Stimulated activated CD4-positive, alpha-beta T cell treated with anti-CD3 and anti-CD28 coated beads, TNF-alpha, amount 100 ng/mL, for 1 hour (primary cell): ENCODE measurements around the gene ASB2.

Experiments used
- DNase-seq, 3 donors: peaks; one replicate each; pipeline ENCODE4 v3.0.0-alpha.2; 2020; ENCODE audit warnings: low read depth in 3 of 3, low spot score in 1 of 3

Gene ASB2

GRCh38 chr14:93976477-93977057, at the start of gene ASB2:
ASB2 (minus strand) TSS chr14:93976570; CDS start chr14:93964539, 12,031 bp downstream.
- no peak for DNase-seq

DNA sequence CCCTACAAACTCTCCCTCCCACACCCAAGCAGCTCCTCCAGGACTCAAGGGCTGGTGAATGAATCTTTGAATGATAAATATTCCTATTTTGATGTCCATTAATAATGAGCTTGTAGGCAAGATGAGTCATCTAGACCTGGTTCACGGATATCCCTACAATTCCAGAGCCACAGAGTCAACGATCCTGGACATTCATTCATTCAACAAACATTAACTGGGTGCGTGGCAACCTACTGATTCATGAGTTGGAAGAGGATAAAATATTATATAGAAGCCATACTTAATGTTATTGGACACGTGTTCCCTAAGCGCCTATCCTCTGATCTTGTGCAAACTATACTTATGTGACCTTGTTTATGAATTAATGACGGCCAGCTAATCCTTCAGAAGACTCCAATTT, 49.4 kb upstream of the ASB2 start:
- DNase-seq: no peak

DNA sequence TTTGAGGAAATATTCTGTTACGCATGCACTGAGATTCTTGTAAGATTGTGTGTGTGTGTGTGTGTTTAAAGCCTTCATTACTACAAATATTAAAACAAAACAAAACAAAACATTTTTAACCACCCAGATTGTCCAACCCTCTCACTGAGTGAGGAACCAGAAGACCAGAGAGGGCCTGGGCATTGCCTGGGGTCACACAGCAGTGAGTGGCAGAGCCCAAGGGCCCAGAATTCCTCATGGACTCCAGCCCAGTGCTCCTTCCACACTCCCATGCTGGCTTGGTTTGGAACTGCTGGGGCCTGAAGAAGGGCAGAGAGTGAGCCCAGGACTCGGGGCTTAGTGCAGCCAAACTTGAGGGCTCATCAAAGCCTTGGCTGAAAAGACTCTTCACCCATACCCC, 48.2 kb upstream of the ASB2 start:
- DNase-seq: no peak

- DNase-seq: no peak
These were observed 46.4 kb upstream of the ASB2 start for GRCh38 chr14:94022532-94023411.

GRCh38 chr14:94021416-94022157, 45.2 kb upstream of the ASB2 start:
- DNase-seq: no peak

- no peak for DNase-seq
These were observed 44.6 kb upstream of the ASB2 start for GRCh38 chr14:94021001-94021400.

GRCh38 chr14:94020267-94020666, 43.9 kb upstream of the ASB2 start:
- DNase-seq: no peak

- DNase-seq: no peak
These were observed 43.0 kb upstream of the ASB2 start for GRCh38 chr14:94019329-94019728.

DNA sequence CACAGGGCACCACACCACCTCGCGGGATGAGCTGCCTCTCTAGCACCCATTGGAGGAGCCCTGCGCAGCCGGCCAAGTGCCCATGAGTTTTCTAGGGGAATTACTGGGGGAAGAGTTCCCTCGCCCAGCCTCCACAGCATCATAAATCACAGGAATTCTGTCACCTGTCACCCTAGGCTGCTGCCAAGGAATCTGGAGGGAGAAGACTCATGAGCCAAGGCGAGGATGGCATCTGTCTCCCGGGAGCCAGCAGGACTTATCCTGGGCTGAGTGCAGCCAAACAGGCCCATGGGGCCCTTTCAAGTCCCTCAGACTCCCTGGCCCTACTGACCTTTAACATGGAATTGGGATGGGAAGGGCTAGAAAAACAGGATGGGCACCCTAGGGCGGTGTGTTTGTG, 41.9 kb upstream of the ASB2 start:
- DNase-seq: no peak

DNA sequence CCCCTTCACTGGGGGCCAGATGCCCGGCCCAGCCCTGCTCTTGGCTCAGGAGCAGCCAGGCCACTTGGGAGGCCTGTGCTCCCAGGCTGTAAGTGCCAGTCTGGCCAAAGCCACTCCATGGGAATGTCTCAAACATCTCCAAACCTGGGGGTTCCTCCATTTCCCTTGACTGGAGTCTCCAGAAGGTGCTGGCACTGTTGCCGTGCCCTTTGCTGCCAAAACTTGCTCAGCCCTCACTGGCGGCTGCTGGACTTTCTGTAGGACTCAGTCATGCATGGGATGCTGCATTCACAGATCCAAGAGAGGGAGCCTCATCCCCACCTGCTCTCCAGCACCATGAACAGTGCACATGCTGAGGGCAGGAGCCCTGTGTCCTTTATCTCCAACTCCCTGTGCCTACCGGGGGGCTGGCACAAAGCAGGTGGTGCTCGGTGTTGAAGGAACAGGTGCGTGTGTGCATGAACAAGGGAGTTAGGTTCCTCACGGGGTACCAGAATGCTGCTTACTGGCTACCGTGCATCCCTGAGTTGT, 40.1 kb upstream of the ASB2 start:
- no peak for DNase-seq

DNA sequence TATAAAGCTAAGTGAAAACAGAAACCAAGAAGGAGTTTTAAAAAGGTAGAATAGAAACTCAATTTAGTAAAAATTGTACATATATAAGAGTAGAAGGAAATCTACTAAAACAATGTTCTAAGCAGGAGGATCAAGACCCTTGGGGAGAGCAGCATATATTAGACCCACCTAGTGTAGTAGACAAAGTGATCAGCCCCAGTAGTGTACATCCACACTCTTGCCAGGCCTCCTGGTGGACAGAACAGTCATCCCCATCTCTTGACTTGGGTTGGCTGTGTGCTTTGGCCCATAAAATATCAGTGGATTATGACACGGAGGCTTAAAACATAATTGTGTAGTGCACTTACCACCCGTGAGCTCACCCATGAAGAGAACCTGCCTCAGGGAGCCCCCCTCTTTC, 38.9 kb upstream of the ASB2 start:
- DNase-seq: no peak

DNA sequence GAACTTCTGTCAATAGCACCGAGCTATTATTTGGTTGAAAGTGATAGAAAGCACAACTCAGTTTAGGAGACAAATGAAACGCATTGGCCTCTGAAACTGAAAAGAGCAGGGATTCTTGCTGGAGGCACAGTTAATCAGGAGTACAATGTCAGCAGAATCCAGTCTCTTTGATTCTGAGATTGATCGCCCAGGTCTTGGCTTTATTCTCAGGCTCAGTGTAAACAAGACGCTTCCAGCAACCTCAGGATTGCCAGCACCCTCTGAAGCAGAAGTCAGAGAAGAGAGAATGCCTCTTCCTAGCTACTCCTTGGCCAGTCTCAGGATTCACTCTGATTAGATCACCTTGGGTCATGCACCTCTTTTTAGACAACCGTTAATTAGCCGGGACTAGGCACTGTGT, 38.0 kb upstream of the ASB2 start:
- DNase-seq: no peak

DNA sequence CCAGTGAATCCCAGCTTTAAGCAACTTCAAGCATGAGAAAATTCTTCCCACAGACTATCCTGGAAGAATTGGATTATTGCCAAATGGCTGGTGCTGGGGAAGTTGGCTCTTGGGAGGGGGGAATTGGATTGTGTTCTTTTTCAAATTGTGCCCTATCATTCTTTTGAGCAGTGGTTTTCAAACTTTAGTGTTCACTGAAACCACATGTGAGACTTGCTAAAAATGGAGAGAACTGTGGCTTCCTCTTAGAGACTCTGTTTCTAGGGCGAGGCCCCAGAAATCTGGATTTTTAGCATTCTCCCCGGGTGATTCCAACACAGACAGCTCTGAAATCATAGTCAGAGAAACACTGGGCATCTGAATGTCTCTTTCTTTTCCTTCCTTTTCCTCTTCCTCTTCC, 35.4 kb upstream of the ASB2 start:
- DNase-seq: no peak

GRCh38 chr14:94010625-94011024, 34.3 kb upstream of the ASB2 start:
- no peak for DNase-seq

DNA sequence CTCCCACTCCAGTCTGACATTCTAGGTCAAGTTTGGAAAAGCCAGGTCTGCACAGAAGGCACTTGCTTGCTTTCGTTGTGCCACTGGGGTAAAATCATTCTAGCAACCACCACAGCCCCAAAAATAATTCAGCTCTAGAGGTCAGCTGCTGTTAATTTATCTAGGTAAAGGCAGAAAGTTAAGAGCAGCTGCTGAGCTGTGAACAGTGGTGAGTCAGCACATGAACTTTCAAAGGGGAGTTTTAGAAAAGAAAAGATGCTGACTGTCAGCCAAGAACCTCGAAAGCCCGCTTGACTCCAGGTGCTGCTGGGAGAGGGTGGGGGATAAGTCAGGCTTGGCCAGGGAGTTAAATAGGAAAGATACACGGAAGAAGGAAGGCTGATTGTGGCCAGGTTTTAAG, 33.4 kb upstream of the ASB2 start:
- no peak for DNase-seq

GRCh38 chr14:94008234-94008633, 31.9 kb upstream of the ASB2 start:
- DNase-seq: no peak

GRCh38 chr14:94005324-94006073, 29.1 kb upstream of the ASB2 start:
- DNase-seq: no peak

GRCh38 chr14:94004015-94004414, 27.6 kb upstream of the ASB2 start:
- DNase-seq: no peak

DNA sequence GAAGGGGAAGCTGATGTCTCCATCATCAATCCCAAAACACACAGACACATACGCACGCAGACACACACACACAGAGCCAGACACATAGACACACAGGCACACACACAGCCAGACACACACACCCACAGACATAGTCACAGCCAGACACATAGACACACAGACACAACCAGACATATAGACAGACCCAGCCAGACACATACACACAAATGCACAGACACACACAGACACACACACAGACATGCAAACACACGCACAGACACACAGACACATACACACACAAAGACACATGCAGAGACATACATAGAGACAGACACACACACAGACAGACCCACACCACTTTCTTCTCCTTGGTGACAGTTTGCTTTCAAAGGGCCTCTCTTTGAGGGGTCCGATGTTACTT, 27.0 kb upstream of the ASB2 start:
- no peak for DNase-seq

DNA sequence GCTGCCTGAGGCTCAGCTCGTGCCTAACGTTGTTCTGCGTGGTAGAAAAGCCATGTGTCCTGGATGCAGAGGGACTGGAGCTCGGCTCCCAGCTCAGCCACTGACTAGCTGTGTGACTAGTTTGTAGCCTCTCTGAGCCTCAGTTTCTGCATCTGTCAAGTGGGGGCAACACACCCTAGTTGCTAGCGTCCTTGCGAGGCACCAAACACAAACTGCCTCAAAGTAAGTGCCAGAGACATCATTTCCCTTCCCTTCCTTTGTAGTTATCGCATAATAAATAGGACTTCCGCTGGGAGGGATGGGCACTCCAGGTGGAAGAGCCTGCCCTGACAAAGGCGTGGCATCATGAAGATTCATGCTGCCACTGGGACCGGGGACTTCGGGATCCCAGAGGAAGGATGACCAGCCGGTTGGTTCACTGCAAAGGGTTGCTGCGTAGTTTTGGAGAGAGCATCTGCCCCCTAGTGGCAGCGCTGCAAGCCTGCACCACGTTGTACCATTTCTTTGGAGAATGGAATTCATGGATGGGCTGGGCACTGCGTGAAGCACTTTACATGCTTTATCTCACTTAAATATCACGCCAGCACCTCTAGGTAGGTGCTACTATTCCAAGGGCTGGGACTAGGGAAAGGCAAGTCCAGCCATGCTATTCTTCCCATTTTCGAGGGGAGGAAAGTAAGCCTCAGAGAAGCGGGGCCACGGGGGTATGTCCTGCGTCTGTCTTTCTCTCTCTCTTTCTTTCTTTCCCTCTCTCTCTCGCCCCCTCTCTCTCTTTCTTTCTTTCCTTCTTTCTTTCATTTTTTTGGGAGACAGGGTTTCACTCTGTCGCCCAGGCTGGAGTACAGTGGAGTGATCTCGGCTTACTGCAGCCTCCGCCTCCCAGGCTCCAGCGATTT, 25.4 kb upstream of the ASB2 start:
- peak; percentile 10 to 47 (median 29) for DNase-seq
